Sigmoid colon (tissue), 7 donors: ENCODE results near the gene DOCK1. TPM values are rescaled to one million over a fixed set of nuclear protein-coding genes. Genes with fewer than 3 reads are reported as not detected.

Experiments
- DNase-seq: peaks from one replicate; pipeline ENCODE4 v3.0.0-alpha.2; 2019
- H3K27ac ChIP-seq, 4 donors: fragments of 200-600 bp; sonication (generic); one replicate each; pipeline ENCODE4 v1.5.1; 2016 to 2019; ENCODE audit warnings: mild to moderate bottlenecking in 1 of 4
- H3K27me3 ChIP-seq, 3 donors: fragments of 200-600 bp; sonication (generic); one replicate each; pipeline ENCODE4 v1.5.1; 2019; ENCODE audit warnings: mild to moderate bottlenecking in 1 of 3
- H3K36me3 ChIP-seq, 4 donors: fragments of 200-600 bp; sonication (generic); one replicate each; pipeline ENCODE4 v1.5.1; 2016 to 2019
- H3K4me1 ChIP-seq, 4 donors: fragments of 200-600 bp; sonication (generic); one replicate each; pipeline ENCODE4 v1.5.1; 2017 to 2019
- H3K4me3 ChIP-seq, 4 donors: fragments of 200-600 bp; sonication (generic); one replicate each; pipeline ENCODE4 v1.5.1; 2017 to 2019; ENCODE audit warnings: mild to moderate bottlenecking in 2 of 4, moderate library complexity in 1 of 4
- H3K9me3 ChIP-seq, 4 donors: fragments of 200-600 bp in 3 of 4; sonication (generic) in 3 of 4; one replicate each; pipeline versions ENCODE4 v1.5.1 to v1.6.1; 2013 to 2019
- EP300 ChIP-seq, 4 donors: sonication (generic); formaldehyde crosslinking; IDR thresholded peaks; one replicate each; pipeline ENCODE4 v1.6.1; 2017; ENCODE audit warnings: antibody characterized with exemption in 4 of 4
- POLR2A ChIP-seq, 2 donors: fragments of 450-650 bp; IDR thresholded peaks; one replicate each; pipeline ENCODE4 v1.6.1; 2016; ENCODE audit warnings: antibody characterized with exemption in 2 of 2, mild to moderate bottlenecking in 2 of 2, moderate library complexity in 2 of 2
- POLR2AphosphoS5 ChIP-seq, 4 donors: sonication (generic); formaldehyde crosslinking; IDR thresholded peaks; one replicate each; pipeline ENCODE4 v1.6.1; 2017; ENCODE audit warnings: antibody characterized with exemption in 4 of 4
- WGBS, 2 donors: extraction: QIAGEN DNeasy Blood & Tissue Kit; methylation state at CpG; one replicate each; pipeline ENCODE4 v1.1.7; 2013; 5-methylcytosine and 5-hydroxymethylcytosine counted together
- intact Hi-C: fragments of 100-400 bp; cut with DNase I; formaldehyde crosslinking; loops from one replicate; pipeline ENCODE4 v1.15.1; 2023
- polyA plus RNA-seq, 3 donors: library from polyadenylated mRNA; stranded (reverse); fragments of 200-250 nt; gene quantifications; one replicate each; pipeline ENCODE4 v1.2.3, GENCODE V29; 2013
- total RNA-seq, 4 donors: library from RNA; depleted of rRNA; stranded (reverse); fragments of >200 nt; gene quantifications; one replicate each; pipeline ENCODE4 v1.1.0, GENCODE V29; 2016
- TF ChIP-seq, protein P1 (sequence below), 4 experiments: fragments of 450-650 bp in 3 of 4; fragments of 200-600 bp in 1 of 4; IDR thresholded peaks; one replicate each; pipeline ENCODE4 v1.5.1; 2016 to 2019; ENCODE audit warnings: antibody characterized with exemption in 4 of 4, mild to moderate bottlenecking in 3 of 4, moderate library complexity in 2 of 4
- donor health status: healthy with polysubstance abuse.
- donor health status: Bipolar disorder and iron deficiency.
- donor health status: healthy.

Gene DOCK1
- total and polyA plus RNA-seq, 7 donors = 15.0 to 53.7 (median 40.2) TPM

DNA sequence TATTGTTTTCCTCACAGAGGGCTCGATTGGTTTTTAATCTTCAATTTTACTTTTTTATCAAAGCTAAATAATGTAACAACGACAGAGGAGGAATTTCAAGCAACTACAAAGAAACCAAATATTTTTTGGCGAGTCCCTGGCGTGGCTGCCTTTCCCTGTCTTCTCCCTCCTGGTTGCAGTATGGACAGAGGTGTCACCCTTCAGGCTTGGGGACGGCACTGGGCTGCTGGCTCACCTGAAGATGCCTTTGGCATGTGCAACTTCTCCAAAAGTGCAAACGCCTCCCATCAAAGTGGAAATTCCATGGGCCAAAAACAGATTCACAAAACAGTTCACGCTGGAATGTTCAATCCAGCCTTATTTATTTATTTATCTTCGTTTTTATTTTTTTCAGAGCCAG, 51.9 kb downstream of the DOCK1 start:
- TF ChIP-seq POLR2AphosphoS5 (IDR thresholded peaks at IDR 0.05) (no peak), POLR2A (IDR thresholded peaks at IDR 0.05) (no peak), EP300 (IDR thresholded peaks at IDR 0.05) (no peak)
- TF ChIP-seq, protein P1, sequence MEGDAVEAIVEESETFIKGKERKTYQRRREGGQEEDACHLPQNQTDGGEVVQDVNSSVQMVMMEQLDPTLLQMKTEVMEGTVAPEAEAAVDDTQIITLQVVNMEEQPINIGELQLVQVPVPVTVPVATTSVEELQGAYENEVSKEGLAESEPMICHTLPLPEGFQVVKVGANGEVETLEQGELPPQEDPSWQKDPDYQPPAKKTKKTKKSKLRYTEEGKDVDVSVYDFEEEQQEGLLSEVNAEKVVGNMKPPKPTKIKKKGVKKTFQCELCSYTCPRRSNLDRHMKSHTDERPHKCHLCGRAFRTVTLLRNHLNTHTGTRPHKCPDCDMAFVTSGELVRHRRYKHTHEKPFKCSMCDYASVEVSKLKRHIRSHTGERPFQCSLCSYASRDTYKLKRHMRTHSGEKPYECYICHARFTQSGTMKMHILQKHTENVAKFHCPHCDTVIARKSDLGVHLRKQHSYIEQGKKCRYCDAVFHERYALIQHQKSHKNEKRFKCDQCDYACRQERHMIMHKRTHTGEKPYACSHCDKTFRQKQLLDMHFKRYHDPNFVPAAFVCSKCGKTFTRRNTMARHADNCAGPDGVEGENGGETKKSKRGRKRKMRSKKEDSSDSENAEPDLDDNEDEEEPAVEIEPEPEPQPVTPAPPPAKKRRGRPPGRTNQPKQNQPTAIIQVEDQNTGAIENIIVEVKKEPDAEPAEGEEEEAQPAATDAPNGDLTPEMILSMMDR (IDR thresholded peaks at IDR 0.05) = no peak
- DNase-seq = no peak
- no peaks in the 10 kb centered on the region for H3K36me3 ChIP-seq
- no peak overlapping the region for H3K4me3 ChIP-seq
- 87 to 88% methylated on average over 8 of the region's 8 CpGs for WGBS, 2 donors
- intact Hi-C loops = no loop called here
- H3K27me3 ChIP-seq = no peaks in the 10 kb centered on the region
- peaks cover 0 to 8% (median 0%) of the 10 kb centered on the region in 4 donors for H3K4me1 ChIP-seq
- H3K9me3 ChIP-seq = peaks cover 0 to 2% (median 0%) of the 10 kb centered on the region in 4 donors
- no peak overlapping the region for H3K27ac ChIP-seq

GRCh38 chr10:126959431-126959830, 54.2 kb downstream of the DOCK1 start:
- Histone ChIP-seq H3K36me3 (no peaks in the 10 kb centered on the region), H3K4me1 (peaks cover 0 to 8% (median 0%) of the 10 kb centered on the region in 4 donors), H3K27me3 (no peaks in the 10 kb centered on the region), H3K27ac (no peak overlapping the region), H3K9me3 (no peaks in the 10 kb centered on the region), H3K4me3 (no peak overlapping the region)
- WGBS, 2 donors = 89 to 92% methylated on average over 4 of the region's 4 CpGs
- no peak for TF ChIP-seq EP300 (IDR thresholded peaks at IDR 0.05)
- TF ChIP-seq, protein P1 (IDR thresholded peaks at IDR 0.05) = no peak
- TF ChIP-seq POLR2AphosphoS5 (IDR thresholded peaks at IDR 0.05) = no peak
- TF ChIP-seq POLR2A (IDR thresholded peaks at IDR 0.05) = no peak
- DNase-seq = no peak
- intact Hi-C loops = no loop called here

- WGBS, 2 donors = 95 to 96% methylated on average over 16 of the region's 16 CpGs
- TF ChIP-seq, protein P1 (IDR thresholded peaks at IDR 0.05) = no peak
These were observed 54.9 kb downstream of the DOCK1 start for GRCh38 chr10:126959906-126960685.

GRCh38 chr10:126963354-126963753, 58.1 kb downstream of the DOCK1 start:
- no peaks in the 10 kb centered on the region for H3K27me3 ChIP-seq

More at GRCh38 chr10:126959906-126960685, 54.9 kb downstream of the DOCK1 start:
- Histone ChIP-seq H3K4me3 (no peak overlapping the region), H3K27ac (no peak overlapping the region), H3K27me3 (no peaks in the 10 kb centered on the region), H3K36me3 (no peaks in the 10 kb centered on the region), H3K4me1 (peaks cover 0 to 8% (median 0%) of the 10 kb centered on the region in 4 donors), H3K9me3 (no peaks in the 10 kb centered on the region)
- intact Hi-C loops = no loop called here
- DNase-seq = no peak

More at GRCh38 chr10:126963354-126963753, 58.1 kb downstream of the DOCK1 start:
- H3K9me3 ChIP-seq = no peaks in the 10 kb centered on the region
- DNase-seq = no peak
- intact Hi-C loops = no loop called here
- H3K36me3 ChIP-seq = no peaks in the 10 kb centered on the region
- H3K27ac ChIP-seq = no peak overlapping the region
- WGBS, 2 donors = 89 to 91% methylated on average over 4 of the region's 4 CpGs
- no peak for TF ChIP-seq POLR2A (IDR thresholded peaks at IDR 0.05)
- TF ChIP-seq POLR2AphosphoS5 (IDR thresholded peaks at IDR 0.05) = no peak
- no peak for TF ChIP-seq EP300 (IDR thresholded peaks at IDR 0.05)
- TF ChIP-seq, protein P1 (IDR thresholded peaks at IDR 0.05) = no peak
- H3K4me1 ChIP-seq = peaks cover 0 to 5% (median 0%) of the 10 kb centered on the region in 4 donors
- no peak overlapping the region for H3K4me3 ChIP-seq
